CD4-positive, alpha-beta T cell (primary cell): ENCODE results near the gene ZDHHC18. TPM values are rescaled to one million over a fixed set of nuclear protein-coding genes. Genes with fewer than 3 reads are reported as not detected.

ENCODE experiments used
- ATAC-seq: fragments of 200-7000 bp; cut with Tn5 transposase; one replicate; pipeline ENCODE4 v1.10.0; 2022; ENCODE audit warnings: mild to moderate bottlenecking; ENCODE audit not compliant: poor library complexity
- CTCF ChIA-PET: fragments of 350-600 bp; sonication (Branson Sonifier 250); formaldehyde crosslinking; loops from one replicate; lab custom pipeline; 2021; ENCODE audit warnings: antibody characterized with exemption, inconsistent platforms; lab: Charles Lee
- POLR2A ChIA-PET: fragments of 350-600 bp; sonication (Branson Sonifier 250); formaldehyde crosslinking; loops from one replicate; lab custom pipeline; 2021; ENCODE audit warnings: antibody characterized with exemption, inconsistent platforms; lab: Charles Lee
- DNase-seq, 14 experiments: peaks; one replicate each; pipeline ENCODE4 v3.0.0-alpha.2; 2013 to 2020; ENCODE audit warnings: mixed read lengths in 2 of 14
- H3K27ac ChIP-seq, 2 donors: one replicate each; pipeline versions ENCODE4 v1.5.1 to v1.7.0; 2013; ENCODE audit warnings: low read length in 2 of 2, low read depth in 1 of 2, mild to moderate bottlenecking in 1 of 2
- H3K27me3 ChIP-seq, 2 experiments: 1 replicate in 1 of 2; 2 replicates in 1 of 2; pipeline versions ENCODE4 v1.6.1 to v1.7.0; 2013; ENCODE audit warnings: low read length in 2 of 2, control low read depth in 1 of 2, mild to moderate bottlenecking in 1 of 2, moderate library complexity in 1 of 2; ENCODE audit not compliant: insufficient read depth in 2 of 2, control insufficient read depth in 1 of 2
- H3K36me3 ChIP-seq: one replicate; pipeline ENCODE4 v1.6.1; 2013; ENCODE audit warnings: low read length, control low read depth; ENCODE audit not compliant: insufficient read depth
- H3K4me1 ChIP-seq: one replicate; pipeline ENCODE4 v1.6.1; 2013; ENCODE audit warnings: low read length, control low read depth; ENCODE audit not compliant: insufficient read depth
- H3K4me3 ChIP-seq: one replicate; pipeline ENCODE4 v1.5.1; 2013; ENCODE audit warnings: mild to moderate bottlenecking, low read length, moderate library complexity
- H3K9me3 ChIP-seq, 2 experiments: 1 replicate in 1 of 2; 2 replicates in 1 of 2; pipeline versions ENCODE4 v1.6.1 to v1.7.0; 2013; ENCODE audit warnings: low read length in 2 of 2, mild to moderate bottlenecking in 2 of 2, control low read depth in 1 of 2, moderate library complexity in 1 of 2; ENCODE audit not compliant: control insufficient read depth in 1 of 2, insufficient read depth in 1 of 2
- H3K27ac Mint-ChIP-seq: one replicate; pipeline ENCODE4 v1.8.0; 2020; ENCODE audit warnings: mixed read lengths
- H3K27me3 Mint-ChIP-seq: one replicate; pipeline ENCODE4 v1.8.0; 2021; ENCODE audit warnings: mixed read lengths
- H3K36me3 Mint-ChIP-seq: one replicate; pipeline ENCODE4 v1.8.0; 2021; ENCODE audit warnings: low read depth, mixed read lengths
- H3K4me1 Mint-ChIP-seq: one replicate; pipeline ENCODE4 v1.8.0; 2021; ENCODE audit warnings: low read depth, mixed read lengths
- H3K4me3 Mint-ChIP-seq: one replicate; pipeline ENCODE4 v1.8.0; 2020; ENCODE audit warnings: mild to moderate bottlenecking, mixed read lengths
- H3K9me3 Mint-ChIP-seq: one replicate; pipeline ENCODE4 v1.8.0; 2020; ENCODE audit warnings: mixed read lengths
- CTCF ChIP-seq: fragments of 200-600 bp; IDR thresholded peaks from one replicate; pipeline ENCODE4 v1.8.0; 2022; ENCODE audit warnings: antibody characterized with exemption, mild to moderate bottlenecking
- intact Hi-C, 2 experiments: fragments of 100-400 bp; cut with DNase I in 1 of 2; cut with micrococcal nuclease in 1 of 2; formaldehyde crosslinking; loops; one replicate each; pipeline versions ENCODE4 v1.15.1 to v1.9.0; 2023 to 2025; cut with DNase I, micrococcal nuclease
- total RNA-seq, 174 experiments: library from RNA in 2 of 174; stranded (reverse) in 2 of 174; gene quantifications; one replicate each; pipeline ENCODE4 v1.2.3 and lab custom pipeline; 2021 to 2026

ZDHHC18 gene
- total RNA-seq, 2 experiments from 2014 or later = 46.2 to 48.0 TPM

- ATAC-seq = no peak
- Histone ChIP-seq H3K9me3 (no peaks in the 10 kb centered on the region), H3K4me3 (peak overlapping the region; percentile 84), H3K4me1 (peaks cover 64% of the 10 kb centered on the region), H3K36me3 (peaks cover 13% of the 10 kb centered on the region), H3K27me3 (no peaks in the 10 kb centered on the region), H3K27ac (peak overlapping the region; percentile 77 to 95)
- H3K27ac Mint-ChIP-seq = peak overlapping the region; percentile 96
- no peaks in the 10 kb centered on the region for H3K27me3 Mint-ChIP-seq
- ChIA-PET POLR2A (interaction anchor here (0.6 to 8.3 kb wide), 16 partner anchors 9 to 449 kb away, joined by 3 to 346 read pairs (median 5); partner anchors contain the start of genes ARID1A and GPATCH3), CTCF (interaction anchor here (0.8 to 2.1 kb wide), 8 partner anchors 14 to 183 kb away, joined by 3 to 10 read pairs (median 4); no protein-coding TSS in a partner anchor)
- no peaks in the 10 kb centered on the region for H3K9me3 Mint-ChIP-seq
- H3K4me1 Mint-ChIP-seq = peaks cover 85% of the 10 kb centered on the region
- H3K36me3 Mint-ChIP-seq = peaks cover 47% of the 10 kb centered on the region
- H3K4me3 Mint-ChIP-seq = peak overlapping the region; percentile 98
- DNase-seq = peak in 4 of 14 experiments; percentile 23 to 64 (median 59)
- TF ChIP-seq CTCF = no peak
- intact Hi-C loops = loop anchor here (2.0 to 10.0 kb wide), 4 partner anchors 41 to 879 kb away; partner anchors contain the start of gene STMN1 (in 1 of the 2)
Measured at GRCh38 chr1:26785611-26786436, 40.7 kb upstream of the ZDHHC18 start.

- Histone ChIP-seq H3K36me3 (peaks cover 18% of the 10 kb centered on the region), H3K4me3 (peak overlapping the region; percentile 84), H3K4me1 (peaks cover 70% of the 10 kb centered on the region), H3K9me3 (no peaks in the 10 kb centered on the region), H3K27me3 (no peaks in the 10 kb centered on the region), H3K27ac (peak overlapping the region; percentile 95 to 97)
- CTCF ChIA-PET = interaction anchor here (0.8 to 2.2 kb wide), 9 partner anchors 15 to 286 kb away, joined by 3 to 10 read pairs (median 4); no protein-coding TSS in a partner anchor
- intact Hi-C loops = loop anchor here (2.0 to 10.0 kb wide), 4 partner anchors 42 to 879 kb away; partner anchors contain the start of gene STMN1 (in 1 of the 2)
- Mint-ChIP-seq H3K27me3 (no peaks in the 10 kb centered on the region), H3K4me3 (peak overlapping the region; percentile 98), H3K9me3 (no peaks in the 10 kb centered on the region), H3K36me3 (peaks cover 47% of the 10 kb centered on the region), H3K27ac (peak overlapping the region; percentile 96), H3K4me1 (peaks cover 81% of the 10 kb centered on the region)
- peak in 5 of 14 experiments; percentile 16 to 59 (median 48) for DNase-seq
- ATAC-seq = no peak
- POLR2A ChIA-PET = interaction anchor here (0.6 to 8.3 kb wide), 27 partner anchors 10 to 450 kb away, joined by 3 to 346 read pairs (median 5); partner anchors contain the start of genes ARID1A, GPATCH3, GPN2 and NUDC
- TF ChIP-seq CTCF = no peak
Measured at GRCh38 chr1:26786437-26787380, 39.8 kb upstream of the ZDHHC18 start.
